IMR-90 (cell line): Measurements from ENCODE around the gene TEAD1. TPM values are rescaled to one million over a fixed set of nuclear protein-coding genes. Genes with fewer than 3 reads are reported as not detected.

ENCODE experiments used
- ATAC-seq: fragments of 200-7000 bp; cut with Tn5 transposase; 2 replicates; pipeline ENCODE4 v1.9.1; 2020; ENCODE audit warnings: low read depth, mild to moderate bottlenecking, moderate library complexity
- BruUV-seq: library from RNA; stranded (reverse); fragments of 400-500 nt; replicated peaks from 2 replicates; lab custom pipeline; 2021; lab: Mats Ljungman, UMichigan
- CTCF ChIA-PET: fragments of 300-600 bp; formaldehyde crosslinking; extraction: SDS; loops from one replicate; lab custom pipeline; 2021; ENCODE audit warnings: antibody characterized with exemption; lab: Yijun Ruan, JAX
- POLR2A ChIA-PET: fragments of 300-600 bp; sonication (Branson Sonifier 250); formaldehyde crosslinking; loops from one replicate; lab custom pipeline; 2022; ENCODE audit warnings: antibody characterized with exemption; ENCODE audit not compliant: unreplicated experiment; lab: Charles Lee
- DNase-seq: peaks from one replicate; pipeline ENCODE4 v3.0.0; 2013
- H2AFZ ChIP-seq: replicated peaks from 2 replicates; pipeline ENCODE3; 2013; ENCODE audit warnings: low read length, mild to moderate bottlenecking; ENCODE audit not compliant: poor library complexity
- H2AK5ac ChIP-seq: 2 replicates; pipeline ENCODE4 v1.6.1; 2013; ENCODE audit warnings: low read depth, low read length, inconsistent platforms
- H2AK9ac ChIP-seq: replicated peaks from 2 replicates; pipeline ENCODE3; 2013; ENCODE audit warnings: mild to moderate bottlenecking, low read depth, low read length, moderate library complexity; ENCODE audit not compliant: poor library complexity
- H2BK120ac ChIP-seq: 2 replicates; pipeline ENCODE4 v1.6.1; 2013; ENCODE audit warnings: low read depth, low read length, inconsistent platforms
- H2BK15ac ChIP-seq: 3 replicates; pipeline ENCODE4 v1.6.1; 2013; ENCODE audit warnings: low read depth, low read length, inconsistent platforms
- H2BK20ac ChIP-seq: 2 replicates; pipeline ENCODE4 v1.6.1; 2013; ENCODE audit warnings: low read depth, mild to moderate bottlenecking, inconsistent platforms, low read length, moderate library complexity
- H2BK5ac ChIP-seq: 2 replicates; pipeline ENCODE4 v1.6.1; 2013; ENCODE audit warnings: mild to moderate bottlenecking, low read depth, low read length, inconsistent platforms; ENCODE audit not compliant: poor library complexity, severe bottlenecking
- H3K14ac ChIP-seq: replicated peaks from 2 replicates; pipeline ENCODE4 v1.6.1; 2013; ENCODE audit warnings: low read depth, low read length, inconsistent platforms
- H3K18ac ChIP-seq: 2 replicates; pipeline ENCODE4 v1.6.1; 2013; ENCODE audit warnings: low read depth, low read length, control low read depth
- H3K23ac ChIP-seq: 2 replicates; pipeline ENCODE4 v1.6.1; 2013; ENCODE audit warnings: low read depth, low read length, inconsistent platforms
- H3K27ac ChIP-seq: 2 replicates; pipeline ENCODE4 v1.5.1; 2013; ENCODE audit warnings: mild to moderate bottlenecking, control low read depth, low read length; ENCODE audit not compliant: insufficient read depth
- H3K27me3 ChIP-seq: 2 replicates; pipeline ENCODE4 v1.6.1; 2013; ENCODE audit warnings: low read length; ENCODE audit not compliant: control insufficient read depth, insufficient read depth
- H3K36me3 ChIP-seq: 2 replicates; pipeline ENCODE4 v1.6.1; 2013; ENCODE audit warnings: low read length, mixed read lengths; ENCODE audit not compliant: control insufficient read depth, insufficient read depth
- H3K4ac ChIP-seq: 2 replicates; pipeline ENCODE4 v1.6.1; 2013; ENCODE audit warnings: low read depth, low read length, inconsistent platforms
- H3K4me1 ChIP-seq: 2 replicates; pipeline ENCODE4 v1.6.1; 2013; ENCODE audit warnings: low read length, mixed read lengths; ENCODE audit not compliant: control insufficient read depth, insufficient read depth
- H3K4me2 ChIP-seq: 2 replicates; pipeline ENCODE4 v1.6.1; 2013; ENCODE audit warnings: low read depth, mild to moderate bottlenecking, control low read depth, low read length, moderate library complexity
- H3K4me3 ChIP-seq: 2 replicates; pipeline ENCODE4 v1.5.1; 2013; ENCODE audit warnings: low read depth, mild to moderate bottlenecking, control low read depth, low read length, moderate library complexity; ENCODE audit not compliant: insufficient read depth
- H3K56ac ChIP-seq: 2 replicates; pipeline ENCODE4 v1.6.1; 2013; ENCODE audit warnings: low read length, inconsistent platforms; ENCODE audit not compliant: insufficient read depth; ENCODE audit errors: extremely low read depth
- H3K79me1 ChIP-seq, 2 experiments: 2 replicates each; pipeline ENCODE4 v1.6.1; 2013; ENCODE audit warnings: low read length in 2 of 2, inconsistent platforms in 1 of 2, low read depth in 1 of 2
- H3K9ac ChIP-seq: 2 replicates; pipeline ENCODE4 v1.6.1; 2013; ENCODE audit warnings: low read depth, low read length, control low read depth
- H3K9me1 ChIP-seq: 2 replicates; pipeline ENCODE4 v1.6.1; 2013; ENCODE audit warnings: low read length, inconsistent platforms; ENCODE audit not compliant: insufficient read depth
- H3K9me3 ChIP-seq: 2 replicates; pipeline ENCODE4 v1.6.1; 2013; ENCODE audit warnings: low read length; ENCODE audit not compliant: control insufficient read depth, insufficient read depth
- H4K20me1 ChIP-seq: 2 replicates; pipeline ENCODE4 v1.6.1; 2013; ENCODE audit warnings: low read length, inconsistent platforms; ENCODE audit not compliant: insufficient read depth
- H4K5ac ChIP-seq: 2 replicates; pipeline ENCODE4 v1.6.1; 2013; ENCODE audit warnings: mild to moderate bottlenecking, low read depth, low read length, control low read depth
- H4K8ac ChIP-seq, 2 experiments: 2 replicates each; pipeline ENCODE4 v1.6.1; 2013; ENCODE audit warnings: low read depth in 2 of 2, low read length in 2 of 2, control low read depth in 1 of 2, inconsistent platforms in 1 of 2
- H4K91ac ChIP-seq: 2 replicates; pipeline ENCODE4 v1.6.1; 2013; ENCODE audit warnings: low read depth, low read length, inconsistent platforms; ENCODE audit not compliant: insufficient read depth
- CHD1 ChIP-seq: IDR thresholded peaks from 2 replicates; pipeline ENCODE4 v1.6.1; 2012; ENCODE audit warnings: low read depth, low read length, improper control_type of control experiment
- CTCF ChIP-seq: conservative IDR thresholded peaks from 2 replicates; pipeline ENCODE4 v1.5.1; 2012; ENCODE audit warnings: mild to moderate bottlenecking, low read depth, low read length, improper control_type of control experiment
- ELK1 ChIP-seq: fragments of 150-350 bp; IDR thresholded peaks from 2 replicates; pipeline ENCODE4 v1.6.1; 2016; ENCODE audit warnings: low read depth, mild to moderate bottlenecking, low read length, moderate library complexity, borderline replicate concordance
- MAZ ChIP-seq: IDR thresholded peaks from 2 replicates; pipeline ENCODE4 v1.6.1; 2012; ENCODE audit warnings: low read depth, mild to moderate bottlenecking, low read length, improper control_type of control experiment, moderate library complexity, borderline replicate concordance
- MXI1 ChIP-seq: IDR thresholded peaks from 2 replicates; pipeline ENCODE4 v1.6.1; 2012; ENCODE audit warnings: low read depth, mild to moderate bottlenecking, low read length, moderate library complexity, borderline replicate concordance
- RAD21 ChIP-seq: IDR thresholded peaks from 2 replicates; pipeline ENCODE4 v1.6.1; 2012; ENCODE audit warnings: low read length, improper control_type of control experiment
- WGBS, 2 experiments: methylation state at CpG; one replicate each; pipeline versions ENCODE4 v1.1.5 to v1.1.7; 2013; ENCODE audit warnings: missing lambda C conversion rate in 2 of 2; ENCODE audit not compliant: insufficient read length in 1 of 2; ENCODE audit errors: extremely low coverage in 2 of 2; 5-methylcytosine and 5-hydroxymethylcytosine counted together
- dilution Hi-C: fragments of 300-500 bp; cut with HindIII; formaldehyde crosslinking; loops from one replicate; pipeline ENCODE4 v1.14.3; 2018; ENCODE audit warnings: low sequenced_read_pairs; ENCODE audit not compliant: unreplicated experiment
- in situ Hi-C: fragments of 300-500 bp; cut with MboI; formaldehyde crosslinking; loops from 3 replicates; pipeline ENCODE4 v1.14.3; 2019; ENCODE audit warnings: low sequenced_read_pairs, inconsistent platforms, mixed read lengths
- intact Hi-C: fragments of 100-400 bp; cut with micrococcal nuclease; formaldehyde crosslinking; loops from 2 replicates; pipeline ENCODE4 v1.10.0; 2022
- polyA plus RNA-seq, 3 experiments: library from polyadenylated mRNA; depleted of rRNA; stranded (reverse); fragments of >200 nt; gene quantifications; 2 replicates each; pipeline ENCODE4 v1.2.3, GENCODE V29; 2012; ENCODE audit warnings: low replicate concordance in 1 of 3
- total RNA-seq: library from RNA; depleted of rRNA; stranded (reverse); fragments of >200 nt; gene quantifications from 2 replicates; pipeline ENCODE4 v1.2.3, GENCODE V29; 2012

Gene TEAD1
- total and polyA plus RNA-seq, 2 of the 4 experiments (the other 2 are of a cell fraction) = 51.8 to 69.2 TPM

GRCh38 chr11:12715131-12715530 is 40.9 kb downstream of the TEAD1 start:
- WGBS, 2 experiments = 100% methylated on average over 1 of the region's 4 CpGs; no CpG with 5 or more reads in 1 of the 2 experiments
- H3K9me3 ChIP-seq = no peaks in the 10 kb centered on the region
- no peak overlapping the region for H2BK15ac ChIP-seq
- no peak overlapping the region for H4K91ac ChIP-seq
- H2BK20ac ChIP-seq = no peak overlapping the region
- H3K4me1 ChIP-seq = peaks cover 30% of the 10 kb centered on the region
- TF ChIP-seq MXI1 = no peak
- TF ChIP-seq RAD21 = no peak
- no peak for TF ChIP-seq CHD1
- TF ChIP-seq ELK1 = no peak
- no peak for TF ChIP-seq CTCF
- TF ChIP-seq MAZ = no peak
- intact Hi-C loops (no loop called here), dilution Hi-C loops (no loop called here), in situ Hi-C loops (no loop called here)
- BruUV-seq = no TSS peak
- H3K23ac ChIP-seq = no peak overlapping the region
- H3K27me3 ChIP-seq = no peaks in the 10 kb centered on the region
- H2AK5ac ChIP-seq = no peak overlapping the region
- DNase-seq (no peak), ATAC-seq (no peak)
- no peak overlapping the region for H3K4me2 ChIP-seq
- no peak overlapping the region for H3K4me3 ChIP-seq
- H2BK120ac ChIP-seq = no peak overlapping the region
- no peak overlapping the region for H2AK9ac ChIP-seq
- POLR2A ChIA-PET = no interaction called here
- H3K9ac ChIP-seq = no peak overlapping the region
- no peak overlapping the region for H3K14ac ChIP-seq
- no peak overlapping the region for H3K27ac ChIP-seq
- H2AFZ ChIP-seq = no peak overlapping the region
- peaks cover 9% of the 10 kb centered on the region; the same call in 1 of the 2 replicates for H3K36me3 ChIP-seq
- peaks cover 98% of the 10 kb centered on the region for H4K20me1 ChIP-seq
- no peak overlapping the region for H4K5ac ChIP-seq
- no peak overlapping the region for H4K8ac ChIP-seq
- H3K9me1 ChIP-seq = peaks cover 64% of the 10 kb centered on the region
- CTCF ChIA-PET = no interaction called here
- H2BK5ac ChIP-seq = no peak overlapping the region
- H3K56ac ChIP-seq = no peak overlapping the region
- H3K18ac ChIP-seq = no peak overlapping the region
- H3K4ac ChIP-seq = no peak overlapping the region
- H3K79me1 ChIP-seq = peaks cover 46 to 95% of the 10 kb centered on the region in 2 experiments
